ENCODE data around the gene SNRPA1.

The SNRPA1 gene

GRCh38 chr15:101317336-101317872 is 22.4 kb upstream of the SNRPA1 start:
- no peak for TF ChIP-seq CTCF (conservative IDR thresholded peaks at IDR 0.05)
- no peak overlapping the region for H3K27ac ChIP-seq

- no peak for TF ChIP-seq CTCF (conservative IDR thresholded peaks at IDR 0.05)
- H3K27ac ChIP-seq, result no peak overlapping the region
These were observed 21.5 kb upstream of the SNRPA1 start for GRCh38 chr15:101316529-101316928.

- no peak for TF ChIP-seq CTCF (conservative IDR thresholded peaks at IDR 0.05)
- H3K27ac ChIP-seq, result no peak overlapping the region
These were observed 20.7 kb upstream of the SNRPA1 start for GRCh38 chr15:101315736-101316135.

- no peak for TF ChIP-seq CTCF (conservative IDR thresholded peaks at IDR 0.05)
These were observed 19.5 kb upstream of the SNRPA1 start for GRCh38 chr15:101314336-101315125.

GRCh38 chr15:101313041-101313761 is 18.2 kb upstream of the SNRPA1 start:
- TF ChIP-seq CTCF (conservative IDR thresholded peaks at IDR 0.05), result no peak
- no peak overlapping the region for H3K27ac ChIP-seq

More at GRCh38 chr15:101314336-101315125, 19.5 kb upstream of the SNRPA1 start:
- H3K27ac ChIP-seq, result no peak overlapping the region

GRCh38 chr15:101310508-101310907 is 15.5 kb upstream of the SNRPA1 start:
- no peak overlapping the region for H3K27ac ChIP-seq
- no peak for TF ChIP-seq CTCF (conservative IDR thresholded peaks at IDR 0.05)

GRCh38 chr15:101310161-101310480 is 15.1 kb upstream of the SNRPA1 start:
- TF ChIP-seq CTCF (conservative IDR thresholded peaks at IDR 0.05), result no peak
- no peak overlapping the region for H3K27ac ChIP-seq

All from VCaP (cell line).